Activated naive CD4-positive, alpha-beta T cell treated with anti-CD3 and anti-CD28 coated beads, Interleukin-2, amount 50 U/mL, for 72 hours (primary cell): ENCODE results near the gene NXPH1. TPM values are rescaled to one million over a fixed set of nuclear protein-coding genes. Genes with fewer than 3 reads are reported as not detected.

Experiments used
- ATAC-seq, 2 donors: fragments of 150-1000 bp; cut with Tn5 transposase; 2 replicates each; pipeline ENCODE4 v1.10.0; 2021; ENCODE audit warnings: mild to moderate bottlenecking in 2 of 2, moderate library complexity in 2 of 2
- DNase-seq, 2 donors: peaks; one replicate each; pipeline ENCODE4 v3.0.0; 2021 to 2022; ENCODE audit warnings: low spot score in 2 of 2
- H3K27ac Mint-ChIP-seq, 2 donors: one replicate each; pipeline ENCODE4 v1.8.0; 2022; ENCODE audit warnings: mild to moderate bottlenecking in 2 of 2, mixed read lengths in 2 of 2
- H3K36me3 Mint-ChIP-seq, 2 donors: one replicate each; pipeline ENCODE4 v1.8.0; 2022; ENCODE audit warnings: mixed read lengths in 2 of 2
- H3K9me3 Mint-ChIP-seq, 2 donors: one replicate each; pipeline ENCODE4 v1.8.0; 2022; ENCODE audit warnings: mixed read lengths in 2 of 2
- total RNA-seq, 2 donors: library from RNA; stranded (reverse); gene quantifications; one replicate each; pipeline ENCODE4 v1.2.3, GENCODE V29; 2022

The NXPH1 gene
- total RNA-seq, 2 donors from 2014 or later, result not detected

DNA sequence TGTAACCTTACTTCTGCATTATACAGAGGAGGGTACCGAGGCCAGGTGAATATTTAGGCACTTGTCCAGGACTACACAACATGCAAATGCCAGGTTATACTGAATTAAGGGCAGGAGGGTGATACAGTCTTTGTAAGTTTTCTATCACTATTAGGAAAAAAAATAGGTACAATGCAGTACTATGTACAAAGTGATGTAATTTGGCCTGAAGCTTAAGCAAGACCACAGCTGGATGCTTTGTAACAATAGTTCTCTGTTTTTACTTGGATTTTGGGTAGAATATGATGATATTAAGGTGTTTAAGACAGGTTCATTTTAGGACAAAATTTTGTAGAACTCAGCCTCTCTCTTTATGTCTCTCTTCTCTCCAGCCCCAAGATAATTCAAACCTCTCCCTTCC is 2.8 kb upstream of the NXPH1 start:
- Mint-ChIP-seq H3K36me3 (peaks cover 14 to 18% of the 10 kb centered on the region in 2 donors), H3K27ac (no peak overlapping the region), H3K9me3 (peaks cover 0 to 3% of the 10 kb centered on the region in 2 donors)
- ATAC-seq (no peak), DNase-seq (no peak)

DNA sequence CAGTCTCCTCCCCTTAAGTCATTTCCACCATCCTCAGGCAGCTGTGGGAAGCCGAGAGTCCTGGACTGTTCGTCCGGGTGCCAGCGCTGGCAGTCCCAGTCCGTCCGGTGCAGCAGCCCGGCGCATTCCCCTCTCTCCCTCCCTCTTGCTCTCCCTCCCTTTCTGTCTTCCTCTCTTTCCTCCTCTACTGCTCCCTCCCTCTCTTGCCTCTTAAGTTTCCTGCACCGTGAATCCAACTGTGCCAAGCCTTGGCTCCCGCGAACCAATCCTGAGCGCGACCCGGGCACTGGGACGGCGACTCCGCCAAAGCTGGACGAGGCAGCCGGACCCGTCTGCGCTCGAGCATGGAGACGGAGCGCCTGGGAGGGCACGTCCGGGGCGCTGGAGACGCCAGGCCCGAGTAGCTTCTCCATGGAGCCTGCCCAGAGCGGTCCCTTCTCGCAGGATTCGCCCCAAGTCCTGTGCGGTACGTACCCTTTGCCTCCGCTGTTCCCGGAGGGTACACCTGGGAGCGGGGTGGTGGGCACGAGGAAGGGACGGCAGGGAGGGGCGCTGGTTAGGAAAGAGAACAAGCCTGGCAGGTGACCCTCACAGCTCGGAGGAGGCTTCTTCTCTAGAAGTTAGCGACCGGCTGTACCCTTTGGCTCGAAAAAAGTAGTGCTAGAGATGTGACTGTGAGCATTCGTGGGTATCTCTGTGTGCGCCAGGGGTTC is 1.0 kb downstream of the NXPH1 start:
- peak in 1 of 2 donors; percentile 7 for ATAC-seq

DNA sequence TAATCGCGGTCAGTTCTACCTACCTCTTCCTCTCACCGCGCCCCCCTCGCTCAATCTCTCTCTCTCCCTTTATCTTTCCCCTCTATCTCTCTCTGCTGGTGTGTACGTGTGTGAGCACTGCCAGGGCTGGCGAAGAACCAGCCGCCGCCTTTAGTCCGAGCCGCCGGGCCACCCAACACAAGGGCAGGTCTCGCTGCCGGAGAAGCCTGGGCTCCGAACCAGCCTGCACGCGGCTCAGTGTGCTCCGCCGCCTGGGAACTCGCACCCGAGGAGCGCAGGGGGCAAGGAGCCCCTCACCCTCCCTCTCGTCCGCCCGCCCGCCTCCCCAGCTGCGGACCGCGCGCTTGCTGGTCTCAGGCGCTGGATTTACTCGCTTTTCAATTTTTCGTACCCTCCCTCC is 1.7 kb downstream of the NXPH1 start:
- H3K27ac Mint-ChIP-seq, result no peak overlapping the region
- no peak for ATAC-seq
- peaks cover 16 to 30% of the 10 kb centered on the region in 2 donors for H3K36me3 Mint-ChIP-seq

More for the DNA sequence above, 1.0 kb downstream of the NXPH1 start:
- Mint-ChIP-seq H3K9me3 (peaks cover 0 to 4% of the 10 kb centered on the region in 2 donors), H3K27ac (no peak overlapping the region), H3K36me3 (peaks cover 16 to 30% of the 10 kb centered on the region in 2 donors)
- DNase-seq, result no peak

DNA sequence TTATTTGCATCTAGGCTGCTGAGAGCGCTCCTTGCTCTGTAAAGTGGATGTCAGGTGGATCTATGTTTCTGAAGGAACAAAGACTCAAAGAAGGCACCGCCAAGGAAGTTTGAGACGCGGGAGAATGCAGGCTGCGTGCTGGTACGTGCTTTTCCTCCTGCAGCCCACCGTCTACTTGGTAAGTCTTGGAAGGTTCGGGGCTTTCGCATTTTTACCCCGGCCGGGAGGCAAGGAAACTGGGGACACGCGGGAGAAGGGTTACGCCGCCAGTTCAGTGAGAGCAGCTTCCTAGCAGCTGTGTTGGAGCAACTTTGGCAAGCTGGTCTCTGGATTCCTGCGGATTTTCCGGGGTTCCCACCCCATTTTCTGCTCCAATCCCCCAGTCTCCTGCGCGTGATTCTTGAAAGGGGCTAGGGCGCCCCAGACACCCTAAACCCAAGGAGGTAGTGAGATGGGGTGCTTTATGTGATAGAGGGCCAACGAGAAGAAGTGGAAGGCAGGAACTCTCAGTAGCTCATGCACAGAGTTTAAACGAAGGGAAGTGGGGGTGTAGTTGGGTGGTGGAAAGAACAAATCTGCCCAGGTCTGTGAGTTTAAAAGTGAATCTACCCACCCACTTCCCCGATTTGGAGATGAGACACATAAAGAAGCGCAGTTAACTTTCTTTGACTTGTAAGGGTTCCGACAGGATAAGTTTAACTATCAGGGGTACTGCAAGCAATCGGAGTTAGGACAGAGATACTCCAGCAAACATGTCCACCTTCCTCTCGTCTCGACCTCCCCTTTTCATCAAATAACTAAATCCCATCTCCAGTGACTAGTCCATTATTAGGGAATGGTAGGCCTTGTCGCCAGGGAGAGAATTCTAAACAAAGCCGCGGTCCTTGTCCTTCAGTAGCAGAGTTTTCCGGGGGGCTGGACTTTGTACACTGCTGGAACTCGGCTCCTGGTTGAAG is 2.5 kb downstream of the NXPH1 start:
- peaks cover 0 to 4% of the 10 kb centered on the region in 2 donors for H3K9me3 Mint-ChIP-seq
- H3K27ac Mint-ChIP-seq, result no peak overlapping the region
- no peak for DNase-seq
- ATAC-seq, result no peak
- H3K36me3 Mint-ChIP-seq, result peaks cover 21 to 35% of the 10 kb centered on the region in 2 donors

More for the DNA sequence above, 1.7 kb downstream of the NXPH1 start:
- no peak for DNase-seq
- H3K9me3 Mint-ChIP-seq, result peaks cover 0 to 4% of the 10 kb centered on the region in 2 donors

- H3K27ac Mint-ChIP-seq, result no peak overlapping the region
- ATAC-seq (peak; percentile 26 to 82), DNase-seq (peak in 1 of 2 donors; percentile 79)
- H3K9me3 Mint-ChIP-seq, result peaks cover 0 to 4% of the 10 kb centered on the region in 2 donors
- peaks cover 22 to 41% of the 10 kb centered on the region in 2 donors for H3K36me3 Mint-ChIP-seq
These were observed 3.6 kb downstream of the NXPH1 start for GRCh38 chr7:8436965-8437364.

DNA sequence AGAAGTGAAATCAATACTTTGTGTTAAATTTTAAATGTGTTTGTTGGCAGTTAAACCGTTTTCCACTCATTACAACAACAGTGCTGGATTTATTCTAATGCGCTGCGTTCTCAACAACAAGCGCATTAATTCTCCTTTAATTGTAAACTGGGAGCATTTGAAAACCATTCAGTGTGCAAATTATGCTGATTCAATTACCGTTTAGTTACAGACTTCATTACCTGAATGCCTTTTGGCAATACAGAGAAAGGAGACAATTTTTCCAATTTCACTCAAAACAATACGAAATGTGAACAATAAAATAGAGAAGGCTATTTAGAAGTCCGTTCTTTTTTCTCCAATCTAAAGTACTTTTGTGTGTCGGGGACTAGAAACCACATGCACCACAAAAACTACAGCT is 4.2 kb downstream of the NXPH1 start:
- DNase-seq, result no peak

GRCh38 chr7:8440670-8441069 is 7.3 kb downstream of the NXPH1 start:
- no peak overlapping the region for H3K27ac Mint-ChIP-seq

More for the DNA sequence above, 4.2 kb downstream of the NXPH1 start:
- Mint-ChIP-seq H3K27ac (no peak overlapping the region), H3K9me3 (peaks cover 0 to 4% of the 10 kb centered on the region in 2 donors), H3K36me3 (peaks cover 22 to 46% of the 10 kb centered on the region in 2 donors)
- no peak for ATAC-seq

DNA sequence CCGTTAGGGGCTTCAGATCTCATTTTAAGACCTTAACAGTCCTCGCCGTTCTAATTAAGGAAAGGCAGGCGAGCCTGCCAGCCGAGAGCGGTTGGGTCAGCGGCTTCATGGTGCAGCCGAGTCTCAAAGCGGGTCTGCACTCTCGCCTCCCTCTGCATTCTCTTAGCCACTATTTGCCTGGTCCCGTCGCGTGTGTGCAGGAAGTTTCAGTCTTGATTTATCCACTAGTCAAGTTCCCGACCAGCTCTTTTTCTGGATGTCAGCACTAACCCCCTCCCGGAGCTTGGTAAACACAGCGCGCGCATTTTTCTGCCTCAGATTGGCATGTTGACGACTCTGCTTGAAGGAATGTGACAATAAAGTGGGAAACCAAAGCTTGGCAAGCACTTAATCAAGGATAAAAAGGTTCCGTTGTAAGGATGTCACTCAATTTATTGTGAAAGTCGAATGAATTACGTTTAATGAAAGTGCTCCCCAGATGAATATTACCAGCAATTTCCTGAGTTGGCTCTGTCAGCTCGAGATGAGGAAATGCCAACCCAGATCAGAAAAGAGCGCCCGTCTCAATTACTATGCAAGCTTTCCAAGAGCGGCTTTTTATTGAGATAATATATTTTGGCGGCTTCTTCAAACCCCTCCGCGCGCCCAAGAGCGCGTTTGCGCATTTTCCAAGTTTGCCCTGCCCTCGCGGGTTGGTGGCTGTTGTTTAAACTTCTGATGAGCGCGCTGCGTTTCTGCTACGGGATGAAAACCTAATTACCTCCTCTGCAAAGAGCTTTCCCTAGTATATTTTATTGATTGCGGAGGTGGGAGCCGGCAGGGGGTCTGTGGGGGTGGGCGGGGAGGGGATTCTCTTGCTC is 7.9 kb downstream of the NXPH1 start:
- Mint-ChIP-seq H3K27ac (no peak overlapping the region), H3K36me3 (peaks cover 18 to 35% of the 10 kb centered on the region in 2 donors), H3K9me3 (peaks cover 5 to 8% of the 10 kb centered on the region in 2 donors)
- DNase-seq (no peak), ATAC-seq (no peak)

More at GRCh38 chr7:8440670-8441069, 7.3 kb downstream of the NXPH1 start:
- Mint-ChIP-seq H3K9me3 (peaks cover 5 to 8% of the 10 kb centered on the region in 2 donors), H3K36me3 (peaks cover 20 to 40% of the 10 kb centered on the region in 2 donors)
- ATAC-seq, result no peak
- DNase-seq, result no peak

- peaks cover 5 to 8% of the 10 kb centered on the region in 2 donors for H3K9me3 Mint-ChIP-seq
- DNase-seq (no peak), ATAC-seq (no peak)
- H3K27ac Mint-ChIP-seq, result no peak overlapping the region
- H3K36me3 Mint-ChIP-seq, result peaks cover 18 to 28% of the 10 kb centered on the region in 2 donors
These were observed 8.8 kb downstream of the NXPH1 start for GRCh38 chr7:8442051-8442813.

- peak in 1 of 2 donors; percentile 91 for ATAC-seq
- peak in 1 of 2 donors; percentile 77 for DNase-seq
- peaks cover 18 to 28% of the 10 kb centered on the region in 2 donors for H3K36me3 Mint-ChIP-seq
- peaks cover 5 to 8% of the 10 kb centered on the region in 2 donors for H3K9me3 Mint-ChIP-seq
- peak overlapping the region in 1 of 2 donors; percentile 65 for H3K27ac Mint-ChIP-seq
These were observed 9.4 kb downstream of the NXPH1 start for GRCh38 chr7:8442814-8443304.

DNA sequence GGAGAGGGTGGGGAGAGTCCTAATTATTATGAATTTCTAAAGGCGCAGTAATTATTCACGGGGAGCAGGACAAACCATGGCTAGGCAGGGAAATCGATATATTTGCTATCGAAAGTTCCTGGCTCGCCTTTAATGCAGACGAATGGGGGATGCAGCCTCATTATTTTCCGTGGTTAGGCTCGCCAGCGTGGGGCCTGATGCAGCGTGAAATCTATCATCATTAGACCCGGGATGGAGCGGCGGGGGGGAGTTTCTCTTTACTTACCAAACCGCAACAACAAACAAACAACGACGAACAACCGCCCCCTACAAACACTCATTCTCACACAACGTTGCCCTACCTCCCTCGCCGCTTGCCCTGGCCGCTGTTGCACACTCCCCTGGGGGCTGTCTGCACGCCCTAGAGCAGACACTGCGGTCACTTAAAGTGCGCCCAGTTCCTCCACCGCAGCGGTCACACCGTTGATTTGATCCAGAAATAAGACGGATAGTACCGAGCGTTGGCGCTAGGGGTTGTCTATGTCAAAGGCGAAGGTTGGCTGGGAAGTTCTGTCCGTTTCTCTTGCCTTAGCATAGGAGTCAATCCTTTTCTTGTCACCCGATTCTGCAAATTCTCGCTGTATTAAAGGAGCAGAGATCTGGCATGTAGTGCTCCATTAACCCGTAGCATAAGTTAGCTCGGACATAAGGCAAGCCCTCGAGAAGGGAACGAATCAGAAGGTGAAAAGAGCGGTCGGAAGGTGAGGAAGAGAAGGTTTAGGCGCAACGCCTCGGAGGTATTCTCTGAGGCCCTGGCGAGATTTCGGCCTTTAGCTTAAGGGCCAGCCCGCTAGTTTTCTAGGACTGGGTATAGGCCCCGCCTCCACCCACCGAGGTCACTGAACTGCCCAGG is 10.4 kb downstream of the NXPH1 start:
- DNase-seq, result no peak
- Mint-ChIP-seq H3K36me3 (peaks cover 18 to 28% of the 10 kb centered on the region in 2 donors), H3K27ac (peak overlapping the region in 1 of 2 donors; percentile 91), H3K9me3 (peaks cover 5 to 8% of the 10 kb centered on the region in 2 donors)
- peak in 1 of 2 donors; percentile 11 for ATAC-seq

GRCh38 chr7:8444468-8444769 is 11.0 kb downstream of the NXPH1 start:
- DNase-seq (no peak), ATAC-seq (no peak)
- Mint-ChIP-seq H3K27ac (no peak overlapping the region), H3K9me3 (peaks cover 5 to 8% of the 10 kb centered on the region in 2 donors), H3K36me3 (peaks cover 18 to 28% of the 10 kb centered on the region in 2 donors)

- ATAC-seq, result no peak
- Mint-ChIP-seq H3K9me3 (no peaks in the 10 kb centered on the region), H3K27ac (no peak overlapping the region), H3K36me3 (no peaks in the 10 kb centered on the region)
- DNase-seq, result no peak
These were observed 20.1 kb downstream of the NXPH1 start for GRCh38 chr7:8453535-8453934.

DNA sequence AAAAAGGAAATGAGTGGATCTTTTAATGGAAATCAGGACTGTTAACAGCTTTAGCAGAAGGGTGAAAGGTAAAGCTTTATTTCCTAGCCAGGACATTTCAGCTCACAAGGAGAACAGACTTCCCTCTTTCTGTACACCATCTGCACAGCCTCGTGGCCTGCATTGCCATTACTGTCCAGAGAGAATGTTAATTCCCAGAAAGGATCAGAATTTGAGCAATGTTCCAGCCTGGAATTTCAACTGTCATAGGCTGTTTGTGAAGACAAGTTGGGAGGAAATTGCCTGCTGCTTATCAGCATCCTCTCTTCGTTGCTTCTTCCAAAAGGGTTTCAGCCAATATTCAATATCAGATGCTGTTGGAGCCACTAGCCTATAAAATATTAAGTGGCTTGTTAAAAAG is 22.0 kb downstream of the NXPH1 start:
- Mint-ChIP-seq H3K27ac (no peak overlapping the region), H3K36me3 (no peaks in the 10 kb centered on the region), H3K9me3 (no peaks in the 10 kb centered on the region)
- ATAC-seq (no peak), DNase-seq (no peak)

- no peaks in the 10 kb centered on the region for H3K36me3 Mint-ChIP-seq
These were observed 28.9 kb downstream of the NXPH1 start for GRCh38 chr7:8462309-8462708.

More at GRCh38 chr7:8462309-8462708, 28.9 kb downstream of the NXPH1 start:
- Mint-ChIP-seq H3K27ac (no peak overlapping the region), H3K9me3 (no peaks in the 10 kb centered on the region)
- ATAC-seq, result no peak
- no peak for DNase-seq
